Fibroblast of mammary gland (primary cell): Measurements from ENCODE around the gene ACVR2B.
A peak's percentile ranks its signal among the peaks of the same experiment; 100 is the strongest.

Source experiments
- DNase-seq: peaks from one replicate; pipeline ENCODE4 v3.0.0-alpha.2; 2010; ENCODE audit warnings: low read depth
- H3K4me3 ChIP-seq: 2 replicates; pipeline ENCODE4 v1.5.1; 2011; ENCODE audit warnings: low read depth, mild to moderate bottlenecking, low read length, moderate library complexity; ENCODE audit not compliant: control insufficient read depth
- TF ChIP-seq, protein P1 (sequence below): conservative IDR thresholded peaks from 2 replicates; pipeline ENCODE4 v1.5.1; 2011; ENCODE audit warnings: low read depth, low read length, inconsistent platforms; ENCODE audit not compliant: control insufficient read depth, insufficient read depth

The ACVR2B gene

DNA sequence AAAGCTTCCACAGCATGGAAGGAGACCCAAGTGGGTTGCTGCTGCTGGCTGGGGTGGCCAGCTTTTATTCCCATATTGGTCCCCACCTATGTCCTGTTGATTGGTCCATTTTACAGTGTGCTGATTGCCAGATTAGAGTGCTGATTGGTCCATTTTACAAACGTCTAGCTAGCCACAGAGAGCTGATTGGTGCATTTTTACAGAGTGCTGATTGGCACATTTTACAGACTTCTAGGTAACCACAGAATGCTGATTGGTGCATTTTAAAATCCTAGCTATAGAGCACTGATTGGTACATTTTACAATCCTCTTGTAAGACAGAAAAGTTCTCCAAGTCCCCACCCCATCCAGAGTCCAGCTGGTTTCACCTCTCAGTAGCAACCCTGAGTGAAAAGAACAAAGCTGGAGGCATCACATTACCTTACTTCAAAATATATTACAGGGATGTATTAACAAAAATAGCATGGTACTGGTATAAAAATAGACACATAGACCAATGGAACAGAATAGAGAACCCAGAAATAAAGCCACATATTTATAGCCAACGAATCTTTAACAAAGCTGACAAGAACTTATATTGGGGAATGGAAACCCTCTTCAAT, 7.5 kb upstream of the ACVR2B start:
- no peak overlapping the region for H3K4me3 ChIP-seq
- DNase-seq: no peak
- TF ChIP-seq, protein P1, sequence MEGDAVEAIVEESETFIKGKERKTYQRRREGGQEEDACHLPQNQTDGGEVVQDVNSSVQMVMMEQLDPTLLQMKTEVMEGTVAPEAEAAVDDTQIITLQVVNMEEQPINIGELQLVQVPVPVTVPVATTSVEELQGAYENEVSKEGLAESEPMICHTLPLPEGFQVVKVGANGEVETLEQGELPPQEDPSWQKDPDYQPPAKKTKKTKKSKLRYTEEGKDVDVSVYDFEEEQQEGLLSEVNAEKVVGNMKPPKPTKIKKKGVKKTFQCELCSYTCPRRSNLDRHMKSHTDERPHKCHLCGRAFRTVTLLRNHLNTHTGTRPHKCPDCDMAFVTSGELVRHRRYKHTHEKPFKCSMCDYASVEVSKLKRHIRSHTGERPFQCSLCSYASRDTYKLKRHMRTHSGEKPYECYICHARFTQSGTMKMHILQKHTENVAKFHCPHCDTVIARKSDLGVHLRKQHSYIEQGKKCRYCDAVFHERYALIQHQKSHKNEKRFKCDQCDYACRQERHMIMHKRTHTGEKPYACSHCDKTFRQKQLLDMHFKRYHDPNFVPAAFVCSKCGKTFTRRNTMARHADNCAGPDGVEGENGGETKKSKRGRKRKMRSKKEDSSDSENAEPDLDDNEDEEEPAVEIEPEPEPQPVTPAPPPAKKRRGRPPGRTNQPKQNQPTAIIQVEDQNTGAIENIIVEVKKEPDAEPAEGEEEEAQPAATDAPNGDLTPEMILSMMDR: no peak

DNA sequence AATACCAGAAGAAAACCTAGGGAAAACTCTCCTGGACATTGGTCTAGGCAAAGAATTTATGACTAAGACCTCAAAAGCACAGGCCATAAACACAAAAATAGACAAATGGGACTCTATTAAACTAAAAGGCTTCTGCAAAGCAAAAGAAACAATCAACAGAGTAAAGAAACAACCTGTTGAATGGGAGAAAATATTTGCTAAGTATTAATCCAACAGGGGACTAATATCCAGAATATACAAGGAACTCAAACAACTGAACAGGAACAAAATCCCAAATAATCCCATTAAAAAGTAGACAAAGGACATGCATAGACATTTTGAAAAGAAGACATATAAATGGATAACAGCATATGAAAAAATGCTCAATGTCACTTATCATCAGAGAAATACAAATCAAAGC, 6.9 kb upstream of the ACVR2B start:
- DNase-seq: no peak
- no peak overlapping the region for H3K4me3 ChIP-seq
- TF ChIP-seq, protein P1: no peak

DNA sequence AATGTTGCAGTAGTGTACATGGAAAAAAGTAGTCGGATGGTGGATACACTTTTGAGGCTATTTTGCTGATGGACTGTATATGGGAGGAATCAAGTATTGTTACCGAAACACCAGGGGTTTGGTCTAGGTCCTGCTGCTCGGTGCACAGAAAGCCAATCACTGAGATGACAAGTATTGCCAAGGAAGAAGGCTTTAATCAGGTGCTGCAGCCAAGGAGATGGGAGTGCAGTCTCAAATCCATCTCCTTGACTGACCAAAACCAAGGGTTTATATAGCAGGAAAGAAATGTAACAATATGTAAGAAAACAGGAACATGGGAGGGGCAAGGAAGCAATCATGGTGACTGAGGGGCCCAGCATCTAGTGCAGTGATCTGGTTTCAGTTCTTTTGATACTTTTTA, 2.8 kb upstream of the ACVR2B start:
- TF ChIP-seq, protein P1: no peak
- no peak overlapping the region for H3K4me3 ChIP-seq
- no peak for DNase-seq

DNA sequence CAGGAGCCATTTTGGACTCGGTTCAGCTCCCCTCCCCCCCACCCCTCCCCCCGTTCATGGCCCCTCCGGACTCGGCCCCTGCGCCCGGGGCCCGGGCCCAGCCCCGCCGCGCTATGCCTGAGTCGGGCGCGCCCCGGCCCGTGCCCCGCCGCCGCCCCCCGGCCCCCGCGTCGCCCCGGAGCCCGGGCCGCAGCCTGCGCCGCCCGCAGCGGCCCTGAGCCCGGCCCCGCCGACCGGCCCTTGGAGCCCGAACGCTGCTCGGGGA, 155 bp downstream of the ACVR2B start:
- TF ChIP-seq, protein P1: no peak
- H3K4me3 ChIP-seq: peak overlapping the region; percentile 58
- no peak for DNase-seq

DNA sequence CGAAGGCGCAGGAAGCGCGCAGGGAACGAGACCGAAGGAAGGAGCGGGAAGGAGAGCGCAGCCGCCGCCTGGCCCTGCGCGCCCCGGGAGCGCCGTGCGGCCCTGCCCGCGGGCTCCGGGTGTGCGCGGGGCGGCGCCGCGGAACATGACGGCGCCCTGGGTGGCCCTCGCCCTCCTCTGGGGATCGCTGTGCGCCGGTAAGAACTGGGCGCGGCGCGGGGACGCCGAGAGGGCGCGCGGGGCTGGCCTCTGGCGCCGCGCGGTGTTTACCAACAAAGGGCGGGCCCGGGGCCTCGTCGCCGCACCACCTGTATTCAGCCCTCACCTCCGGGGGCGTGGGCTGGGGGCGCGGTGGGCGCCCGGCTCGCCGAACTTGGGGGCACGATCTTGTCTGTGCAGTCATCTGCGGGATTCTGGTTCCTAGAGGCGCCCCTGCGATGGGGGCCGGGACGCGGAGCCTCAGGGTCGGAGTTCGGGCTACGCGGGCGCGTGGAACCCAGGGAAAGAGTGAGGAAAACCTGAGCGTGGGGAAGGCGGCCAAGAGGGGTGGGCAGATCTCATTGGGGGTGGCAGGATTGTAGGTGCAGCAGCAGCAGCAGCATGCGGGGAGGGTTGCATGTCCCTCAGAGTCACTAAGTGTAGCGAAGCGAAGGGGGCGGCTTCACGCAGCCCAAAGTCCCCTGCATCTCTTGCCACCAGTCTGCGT, 641 bp downstream of the ACVR2B start:
- TF ChIP-seq, protein P1: no peak
- DNase-seq: peak; percentile 3
- peak overlapping the region; percentile 58 for H3K4me3 ChIP-seq

DNA sequence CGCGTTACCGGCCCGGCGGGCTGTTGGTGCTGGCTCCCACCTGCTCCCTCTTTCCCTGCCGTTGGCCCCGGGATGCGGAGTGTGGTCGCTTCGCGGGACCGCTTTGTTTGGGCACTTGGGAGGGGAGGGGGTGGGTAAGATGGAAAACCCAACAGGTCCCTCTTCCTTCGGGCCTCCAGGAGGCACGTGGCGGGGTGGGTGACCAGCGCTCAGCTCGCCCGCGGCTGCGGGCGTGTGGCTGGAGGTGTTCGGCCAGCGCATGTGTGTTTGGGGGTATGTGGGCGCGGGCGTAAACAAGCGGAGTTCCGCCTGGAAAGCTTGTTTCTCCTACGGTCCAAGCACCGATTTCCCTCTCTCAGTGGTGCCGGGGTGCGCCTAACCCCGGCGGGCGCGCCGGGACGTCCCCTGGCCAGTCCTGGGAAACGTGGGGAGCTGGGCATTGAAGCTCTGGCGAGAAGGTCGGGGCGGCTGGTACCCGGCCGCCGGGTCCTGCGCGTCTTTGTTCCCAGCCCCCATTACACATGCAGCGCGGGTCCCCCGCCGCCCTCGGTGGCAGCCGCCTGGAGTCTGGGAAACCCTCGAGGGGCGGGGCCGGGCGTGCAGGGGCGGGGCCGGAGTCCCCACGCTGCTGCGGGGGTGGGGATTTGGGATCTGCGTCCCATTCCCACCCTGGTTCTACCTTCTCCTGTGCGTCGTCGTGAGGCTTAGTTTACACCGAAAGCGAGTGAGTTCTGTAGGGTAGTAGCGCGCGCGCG, 1.4 kb downstream of the ACVR2B start:
- peak overlapping the region; percentile 58 for H3K4me3 ChIP-seq

More for the DNA sequence above, 1.4 kb downstream of the ACVR2B start:
- DNase-seq: peak; percentile 19
- TF ChIP-seq, protein P1: no peak
